Pons (tissue), 1 donor: ENCODE data around the gene SH3PXD2A.
A peak's percentile ranks its signal among the peaks of the same experiment; 100 is the strongest.
"Not testable (repeated sequence)": the region's sequence is repeated elsewhere in the genome, so short reads cannot be mapped to it uniquely, and the experiment has no call there.

ENCODE experiments used
- DNase-seq: peaks from one replicate; pipeline ENCODE4 v3.0.0-alpha.2; 2016; ENCODE audit warnings: low spot score

SH3PXD2A gene

DNA sequence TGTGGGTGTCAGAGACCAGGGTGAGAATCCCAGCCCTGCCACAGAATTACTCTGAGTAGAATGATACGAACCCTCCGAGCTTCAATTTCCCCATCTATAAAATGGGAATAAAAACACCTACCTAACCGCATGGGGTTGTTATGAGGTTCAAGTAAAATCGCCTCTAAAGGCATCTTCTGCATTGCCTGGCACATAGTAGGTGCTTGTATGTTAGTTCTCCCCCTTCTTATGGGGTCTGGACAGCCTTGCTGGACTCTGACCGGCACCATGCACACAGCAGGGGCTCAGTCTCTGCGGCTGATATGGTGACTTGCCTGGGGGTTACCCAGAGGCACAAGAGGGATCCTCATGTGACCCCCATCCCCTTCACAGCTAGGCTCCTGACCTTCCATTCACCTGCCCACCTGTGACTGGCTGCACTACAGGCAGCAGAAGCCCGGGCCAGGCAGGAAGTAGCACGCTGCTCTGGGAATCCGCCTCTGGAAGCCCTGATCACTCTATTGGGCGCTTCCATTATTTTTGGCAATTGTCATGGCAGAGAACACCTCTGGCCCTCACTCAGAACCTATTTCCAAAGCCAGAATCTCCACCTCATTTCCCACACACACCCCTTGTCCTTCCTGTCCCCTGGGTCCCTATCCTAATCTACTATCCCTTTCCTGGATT is 6.0 kb downstream of the SH3PXD2A start:
- no peak for DNase-seq

GRCh38 chr10:103847909-103848468 is 7.4 kb downstream of the SH3PXD2A start:
- DNase-seq = no peak

- DNase-seq = no peak
These were observed 8.0 kb downstream of the SH3PXD2A start for GRCh38 chr10:103847346-103847745.

- DNase-seq = no peak
These were observed 9.4 kb downstream of the SH3PXD2A start for GRCh38 chr10:103845972-103846371.

- DNase-seq = not testable (repeated sequence)
These were observed 10.0 kb downstream of the SH3PXD2A start for GRCh38 chr10:103845346-103845745.

- DNase-seq = no peak
These were observed 11.4 kb downstream of the SH3PXD2A start for GRCh38 chr10:103843854-103844570.

DNA sequence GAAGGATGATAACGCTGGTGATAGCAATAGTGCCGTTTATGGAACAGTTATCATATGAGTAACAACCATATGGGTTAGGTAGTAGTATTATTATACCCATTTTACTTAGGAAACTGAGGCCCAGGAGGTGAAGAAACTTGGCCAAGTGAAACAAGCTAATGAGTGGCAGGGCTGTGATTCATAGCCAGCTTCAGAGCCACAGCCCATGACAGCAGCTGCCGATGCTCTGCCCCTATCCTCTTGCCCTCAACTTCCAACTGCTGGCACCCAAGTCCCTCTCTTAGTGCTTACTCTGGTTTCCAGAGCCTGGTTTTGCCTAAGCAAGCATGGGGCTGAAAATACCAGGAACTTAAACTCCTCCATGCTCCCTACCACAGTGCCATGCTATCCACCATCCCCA is 12.3 kb downstream of the SH3PXD2A start:
- DNase-seq = no peak

DNA sequence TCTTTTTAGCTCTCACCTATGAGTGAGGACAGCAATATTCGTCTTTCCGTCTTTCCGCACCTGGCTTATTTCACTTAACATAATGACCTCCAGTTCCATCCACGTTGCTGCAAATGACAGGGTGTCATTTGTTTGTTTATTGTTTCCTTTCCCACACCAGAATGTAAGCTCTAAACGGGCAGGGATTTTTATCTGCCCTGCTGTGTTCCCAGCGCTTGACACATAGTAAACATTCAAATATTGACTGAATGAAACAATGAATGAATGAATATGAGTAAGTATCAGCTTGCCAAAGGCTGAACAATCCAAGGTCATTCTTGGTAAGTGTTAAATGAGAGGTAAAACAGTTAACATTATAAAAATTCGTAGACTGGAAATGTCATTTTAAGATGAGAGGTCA is 12.8 kb downstream of the SH3PXD2A start:
- DNase-seq = no peak

DNA sequence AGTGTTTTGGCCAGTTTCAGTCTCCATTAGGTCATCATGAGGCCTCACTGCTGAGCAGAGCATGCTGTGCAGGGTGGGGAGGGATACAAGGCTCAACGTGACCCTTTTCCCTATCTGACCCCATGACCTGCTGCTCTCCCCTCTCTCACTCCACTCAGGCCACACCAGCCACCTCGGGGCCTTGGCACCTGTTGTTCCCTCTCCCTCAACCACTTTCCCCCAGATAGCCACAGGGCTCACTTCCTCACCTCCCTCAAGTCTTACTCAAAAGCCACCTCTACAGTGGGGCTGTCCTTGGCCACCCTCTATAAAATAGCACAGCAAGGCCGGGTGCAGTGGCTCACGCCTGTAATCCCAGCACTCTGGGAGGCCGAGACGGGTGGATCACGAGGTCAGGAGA is 13.9 kb downstream of the SH3PXD2A start:
- DNase-seq = no peak

- no peak for DNase-seq
These were observed 14.7 kb downstream of the SH3PXD2A start for GRCh38 chr10:103840740-103841070.

GRCh38 chr10:103839872-103840739 is 15.3 kb downstream of the SH3PXD2A start:
- peak; percentile 61 for DNase-seq

DNA sequence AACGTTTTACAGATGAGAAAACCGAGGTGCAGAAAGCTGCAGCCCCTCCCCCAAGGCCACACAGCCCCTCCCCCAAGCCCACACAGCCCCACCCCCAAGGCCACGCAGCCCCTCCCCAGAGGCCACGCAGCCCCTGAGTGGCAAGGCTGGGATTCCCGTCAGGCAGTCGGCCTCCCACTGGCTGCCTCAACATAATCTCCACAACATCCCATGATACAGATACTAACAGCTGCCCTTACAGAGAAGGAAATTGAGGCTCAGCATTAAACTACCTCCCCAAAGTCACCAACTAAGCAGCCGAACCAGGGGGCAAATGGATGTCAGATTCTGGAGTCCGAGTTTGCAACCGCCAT is 15.9 kb downstream of the SH3PXD2A start:
- DNase-seq = no peak

- DNase-seq = no peak
These were observed 16.4 kb downstream of the SH3PXD2A start for GRCh38 chr10:103838862-103839518.

GRCh38 chr10:103838070-103838395 is 17.3 kb downstream of the SH3PXD2A start:
- no peak for DNase-seq

DNA sequence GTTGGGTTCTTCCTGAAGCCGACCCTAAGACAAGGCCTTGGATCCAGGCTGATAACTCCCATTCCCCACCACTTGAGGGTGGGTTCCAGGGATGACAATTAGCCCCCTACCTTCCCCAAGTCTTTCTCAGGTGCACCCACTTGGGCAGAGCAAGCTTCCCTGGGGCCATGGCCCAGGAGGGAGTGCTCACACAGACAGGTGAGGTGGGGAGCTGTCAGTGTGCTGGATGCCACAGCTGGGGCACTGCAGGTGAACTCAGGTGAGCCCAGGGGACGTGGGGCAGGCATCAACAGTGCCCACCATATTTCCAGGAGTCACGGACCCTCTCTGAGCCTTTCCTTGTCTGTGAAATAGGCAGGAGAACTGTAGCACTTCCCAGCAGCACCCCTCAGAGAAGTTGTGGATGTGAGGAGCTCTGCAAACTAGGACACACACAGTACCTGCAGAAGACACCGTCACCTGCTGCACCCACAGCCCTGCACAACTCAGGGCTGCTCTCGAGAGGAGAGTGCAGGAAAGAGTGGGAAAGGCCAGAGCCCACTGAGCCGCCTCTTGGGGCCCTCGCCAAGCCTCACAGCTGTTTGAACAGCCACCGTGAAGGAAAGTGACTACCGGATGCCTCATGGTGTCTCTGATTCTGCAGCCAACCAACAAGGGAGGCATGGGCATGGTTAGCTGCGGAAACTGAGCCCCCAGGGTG is 17.9 kb downstream of the SH3PXD2A start:
- no peak for DNase-seq

GRCh38 chr10:103836861-103837260 is 18.5 kb downstream of the SH3PXD2A start:
- no peak for DNase-seq

GRCh38 chr10:103836273-103836672 is 19.1 kb downstream of the SH3PXD2A start:
- DNase-seq = no peak

DNA sequence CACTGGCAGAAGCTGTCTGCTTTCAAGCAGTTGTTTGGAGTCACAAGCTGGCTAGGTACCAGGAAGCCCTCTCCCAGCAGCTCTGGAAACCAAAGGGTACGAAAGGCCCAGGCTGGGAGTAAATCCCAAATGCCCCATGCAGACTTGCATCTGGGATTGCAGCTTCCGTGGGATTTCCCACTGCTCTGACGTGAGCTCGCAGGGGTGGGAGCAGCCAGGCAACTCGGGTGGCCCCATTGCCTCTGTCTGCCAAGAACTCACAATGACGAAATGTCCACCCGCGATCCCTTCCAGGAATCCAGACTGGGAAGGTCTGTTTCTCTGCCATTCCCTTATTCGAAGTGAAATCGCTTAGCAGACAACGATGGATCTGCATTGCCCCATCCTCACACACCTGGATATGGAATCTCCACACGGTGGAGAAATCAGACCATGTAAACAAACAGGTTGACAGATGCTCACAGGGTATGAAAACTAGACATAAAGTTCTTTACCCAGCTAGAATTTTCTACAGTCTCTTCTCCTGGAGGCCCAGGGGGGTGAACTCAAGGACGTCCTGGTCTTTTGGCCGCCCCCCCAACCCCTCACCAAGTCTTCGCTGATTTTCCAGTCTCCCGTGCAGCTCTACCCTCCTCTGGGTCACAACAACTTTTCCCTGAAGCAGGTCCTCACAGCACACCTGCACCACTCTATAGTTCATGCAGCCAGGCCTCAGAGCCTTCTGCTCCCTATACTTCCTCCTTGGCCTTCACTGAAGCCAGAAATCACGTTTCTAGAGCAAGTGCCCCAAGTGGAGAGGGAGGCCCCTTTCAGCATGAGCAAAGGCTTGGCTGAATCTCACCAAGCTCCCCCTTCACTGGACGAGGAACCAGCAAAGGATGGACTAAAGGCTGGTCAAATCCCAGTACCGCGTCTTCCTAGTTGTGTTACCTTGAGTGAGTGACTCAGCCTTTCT is 20.0 kb downstream of the SH3PXD2A start:
- DNase-seq = no peak

DNA sequence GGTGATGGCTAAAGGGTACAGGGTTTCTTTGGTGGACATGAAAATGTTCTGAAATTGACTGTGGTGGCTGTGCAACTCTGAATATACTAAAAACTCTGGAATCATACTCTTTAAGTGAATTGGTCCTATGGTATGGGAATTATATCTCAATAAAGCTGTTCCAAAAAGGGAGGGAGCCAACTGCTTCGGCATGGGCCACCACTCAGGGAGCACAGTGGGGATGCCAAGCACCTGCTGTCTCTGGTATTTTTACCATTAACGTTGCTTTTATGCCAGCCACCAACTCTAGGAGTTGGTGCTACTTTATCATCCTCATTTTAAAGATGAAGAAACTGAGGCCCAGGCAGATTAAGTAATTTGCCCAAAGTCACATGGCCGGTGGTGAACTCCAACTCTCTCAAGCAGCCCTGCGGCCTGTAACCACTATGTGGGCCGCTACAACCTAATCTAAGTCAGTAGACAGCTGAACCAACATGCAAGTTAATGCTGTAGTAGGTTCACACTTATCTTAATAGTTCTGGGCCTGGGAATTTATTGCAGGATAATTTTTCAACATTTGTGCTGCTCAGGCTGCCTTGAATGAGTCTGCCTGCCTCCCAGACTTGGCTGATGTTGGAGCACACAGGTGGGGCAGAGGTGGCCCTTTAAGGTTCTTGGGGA is 20.8 kb downstream of the SH3PXD2A start:
- no peak for DNase-seq
